Measurements from ENCODE around the gene APP.

DNA sequence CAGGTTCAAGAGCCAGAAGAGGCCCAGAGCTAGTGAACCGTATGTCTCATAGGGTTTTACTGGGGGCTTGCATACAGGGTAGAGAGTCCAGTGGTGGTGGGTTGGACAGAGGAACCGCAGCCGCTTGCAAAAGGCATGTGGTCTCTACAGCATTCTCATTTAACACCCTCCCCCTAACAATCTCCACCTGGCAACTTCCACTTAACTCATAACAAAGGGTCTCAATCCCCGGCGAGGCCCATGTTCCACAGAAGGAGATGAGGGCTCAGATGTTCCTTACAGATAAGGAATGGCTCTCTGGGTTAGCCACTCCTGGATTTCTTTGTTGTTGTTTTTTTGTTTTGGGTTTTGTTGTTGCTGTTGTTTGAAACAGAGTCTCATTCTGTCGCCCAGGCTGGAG lies 106.1 kb downstream of the APP start:
- TF ChIP-seq CTCF (IDR thresholded peaks at IDR 0.05 in 2 of 3, conservative IDR thresholded peaks at IDR 0.05 in 1 of 3; ENCODE audit: control insufficient read depth in 2 of 3, extremely low read depth in 1 of 3, insufficient read depth in 1 of 3, low read depth in 3 of 3, low read length in 3 of 3): no peak
- TF ChIP-seq FOXK2 (IDR thresholded peaks at IDR 0.05): no peak
- no peak for TF ChIP-seq RAD51 (IDR thresholded peaks at IDR 0.05)
- no peak for TF ChIP-seq ZNF207 (IDR thresholded peaks at IDR 0.05; ENCODE audit: borderline replicate concordance)
- TF ChIP-seq TAF1 (IDR thresholded peaks at IDR 0.05; ENCODE audit: borderline replicate concordance, low read depth, low read length): no peak
- TF ChIP-seq EP300 (IDR thresholded peaks at IDR 0.05; ENCODE audit: borderline replicate concordance in 1 of 2, control insufficient read depth in 1 of 2, low read depth in 2 of 2, low read length in 2 of 2): no peak
- TF ChIP-seq, protein P1, sequence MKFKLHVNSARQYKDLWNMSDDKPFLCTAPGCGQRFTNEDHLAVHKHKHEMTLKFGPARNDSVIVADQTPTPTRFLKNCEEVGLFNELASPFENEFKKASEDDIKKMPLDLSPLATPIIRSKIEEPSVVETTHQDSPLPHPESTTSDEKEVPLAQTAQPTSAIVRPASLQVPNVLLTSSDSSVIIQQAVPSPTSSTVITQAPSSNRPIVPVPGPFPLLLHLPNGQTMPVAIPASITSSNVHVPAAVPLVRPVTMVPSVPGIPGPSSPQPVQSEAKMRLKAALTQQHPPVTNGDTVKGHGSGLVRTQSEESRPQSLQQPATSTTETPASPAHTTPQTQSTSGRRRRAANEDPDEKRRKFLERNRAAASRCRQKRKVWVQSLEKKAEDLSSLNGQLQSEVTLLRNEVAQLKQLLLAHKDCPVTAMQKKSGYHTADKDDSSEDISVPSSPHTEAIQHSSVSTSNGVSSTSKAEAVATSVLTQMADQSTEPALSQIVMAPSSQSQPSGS (IDR thresholded peaks at IDR 0.05; ENCODE audit: low read length): no peak
- no peak for TF ChIP-seq SIN3A (IDR thresholded peaks at IDR 0.05; ENCODE audit: low read depth, low read length)
- no peak for TF ChIP-seq HCFC1 (IDR thresholded peaks at IDR 0.05; ENCODE audit: low read length)
- TF ChIP-seq ZNF24 (IDR thresholded peaks at IDR 0.05): no peak

Measured in GM12878 (cell line).